ENCODE results near the gene NKAPD1. TPM values are rescaled to one million over a fixed set of nuclear protein-coding genes. Genes with fewer than 3 reads are reported as not detected.
A peak's percentile ranks its signal among the peaks of the same experiment; 100 is the strongest.

The NKAPD1 gene
- total and polyA plus RNA-seq, 8 donors, result 7.0 to 13.4 (median 8.7) TPM

DNA sequence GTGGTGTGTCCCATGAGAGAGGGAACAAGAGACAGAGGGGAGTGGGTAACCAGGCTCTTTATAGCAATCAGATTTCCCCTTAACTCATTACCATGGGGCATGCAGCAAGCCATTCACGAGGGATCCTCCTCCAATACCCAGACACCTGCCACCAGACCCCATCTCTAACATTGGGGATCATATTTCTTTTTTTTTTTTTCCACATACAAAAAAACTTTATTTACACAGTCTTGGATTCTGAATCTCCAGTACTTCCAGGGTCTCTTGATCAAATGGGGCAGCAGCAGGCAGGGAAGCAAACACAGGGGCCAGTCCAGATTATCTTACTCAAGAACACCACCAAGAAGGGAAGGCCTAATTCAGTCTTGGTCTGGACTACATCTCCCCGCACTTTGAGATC lies 44.6 kb upstream of the NKAPD1 start:
- no peaks in the 10 kb centered on the region for H3K9me3 ChIP-seq
- WGBS, 2 donors, result 94 to 100% methylated on average over 2 of the region's 2 CpGs
- H3K36me3 ChIP-seq, result peaks cover 0 to 14% (median 3%) of the 10 kb centered on the region in 3 donors
- no peak overlapping the region for H3K27ac ChIP-seq
- DNase-seq (no peak), ATAC-seq (no peak), FAIRE-seq (no peak)
- TF ChIP-seq, protein P1, sequence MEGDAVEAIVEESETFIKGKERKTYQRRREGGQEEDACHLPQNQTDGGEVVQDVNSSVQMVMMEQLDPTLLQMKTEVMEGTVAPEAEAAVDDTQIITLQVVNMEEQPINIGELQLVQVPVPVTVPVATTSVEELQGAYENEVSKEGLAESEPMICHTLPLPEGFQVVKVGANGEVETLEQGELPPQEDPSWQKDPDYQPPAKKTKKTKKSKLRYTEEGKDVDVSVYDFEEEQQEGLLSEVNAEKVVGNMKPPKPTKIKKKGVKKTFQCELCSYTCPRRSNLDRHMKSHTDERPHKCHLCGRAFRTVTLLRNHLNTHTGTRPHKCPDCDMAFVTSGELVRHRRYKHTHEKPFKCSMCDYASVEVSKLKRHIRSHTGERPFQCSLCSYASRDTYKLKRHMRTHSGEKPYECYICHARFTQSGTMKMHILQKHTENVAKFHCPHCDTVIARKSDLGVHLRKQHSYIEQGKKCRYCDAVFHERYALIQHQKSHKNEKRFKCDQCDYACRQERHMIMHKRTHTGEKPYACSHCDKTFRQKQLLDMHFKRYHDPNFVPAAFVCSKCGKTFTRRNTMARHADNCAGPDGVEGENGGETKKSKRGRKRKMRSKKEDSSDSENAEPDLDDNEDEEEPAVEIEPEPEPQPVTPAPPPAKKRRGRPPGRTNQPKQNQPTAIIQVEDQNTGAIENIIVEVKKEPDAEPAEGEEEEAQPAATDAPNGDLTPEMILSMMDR (IDR thresholded peaks at IDR 0.05), result no peak
- peaks cover 0 to 3% (median 0%) of the 10 kb centered on the region in 3 donors for H3K4me1 ChIP-seq
- no peak overlapping the region for H3K4me3 ChIP-seq
- H3K27me3 ChIP-seq, result no peaks in the 10 kb centered on the region
- intact Hi-C loops (cut with DNase I), result no loop called here

DNA sequence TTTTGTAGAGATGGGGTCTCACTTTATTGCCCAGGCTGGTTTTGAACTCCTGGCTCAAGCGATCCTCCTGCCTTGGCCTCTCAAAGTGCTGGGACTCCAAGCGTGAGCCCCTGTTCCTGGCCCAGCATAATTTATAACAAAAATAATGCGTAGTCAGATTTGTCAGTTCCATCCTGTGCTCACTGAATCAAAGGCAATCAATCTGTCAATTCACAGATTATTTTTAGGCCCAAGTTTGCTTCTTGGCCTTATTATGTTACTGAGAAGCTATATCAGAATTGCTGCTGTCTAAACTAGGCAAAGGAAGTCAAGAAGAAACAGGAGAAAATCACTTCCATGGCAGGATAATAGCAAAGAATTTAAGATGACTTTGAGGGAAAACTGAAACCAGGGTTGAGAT lies 40.2 kb upstream of the NKAPD1 start:
- Histone ChIP-seq H3K27me3 (no peaks in the 10 kb centered on the region), H3K36me3 (peaks cover 0 to 29% (median 7%) of the 10 kb centered on the region in 3 donors), H3K4me1 (no peaks in the 10 kb centered on the region), H3K9me3 (no peaks in the 10 kb centered on the region), H3K4me3 (no peak overlapping the region), H3K27ac (no peak overlapping the region)
- ATAC-seq, result no peak
- TF ChIP-seq, protein P1 (IDR thresholded peaks at IDR 0.05), result no peak
- FAIRE-seq, result no peak
- intact Hi-C loops (cut with DNase I), result no loop called here
- 89 to 97% methylated on average over 3 of the region's 3 CpGs for WGBS, 2 donors
- DNase-seq, result no peak

DNA sequence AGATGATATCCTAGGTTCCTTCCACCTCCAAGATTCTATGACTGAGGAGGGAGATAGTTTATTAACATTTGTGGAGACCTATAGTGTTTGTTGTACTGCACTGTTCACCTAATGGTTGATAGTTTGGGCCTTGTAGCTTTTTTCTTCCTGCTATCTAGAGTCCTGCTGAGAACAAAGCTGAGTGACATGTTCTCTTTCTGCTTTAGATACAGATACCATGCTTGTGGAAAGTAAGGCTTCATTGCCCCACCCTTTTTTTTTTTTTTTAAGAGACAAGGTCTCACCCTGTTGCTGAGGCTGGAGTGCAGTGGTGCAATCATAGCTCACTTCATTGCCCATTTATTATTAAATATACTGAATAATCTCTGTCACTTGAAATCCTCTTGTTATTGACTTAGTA lies 36.6 kb upstream of the NKAPD1 start:
- ATAC-seq (no peak), FAIRE-seq (no peak), DNase-seq (no peak)
- intact Hi-C loops (cut with DNase I), result no loop called here
- no peak overlapping the region for H3K4me3 ChIP-seq
- H3K9me3 ChIP-seq, result no peaks in the 10 kb centered on the region
- TF ChIP-seq, protein P1 (IDR thresholded peaks at IDR 0.05), result no peak
- no peak overlapping the region for H3K27ac ChIP-seq
- H3K27me3 ChIP-seq, result no peaks in the 10 kb centered on the region
- peaks cover 0 to 1% (median 0%) of the 10 kb centered on the region in 3 donors for H3K4me1 ChIP-seq
- H3K36me3 ChIP-seq, result peaks cover 0 to 17% (median 7%) of the 10 kb centered on the region in 3 donors

DNA sequence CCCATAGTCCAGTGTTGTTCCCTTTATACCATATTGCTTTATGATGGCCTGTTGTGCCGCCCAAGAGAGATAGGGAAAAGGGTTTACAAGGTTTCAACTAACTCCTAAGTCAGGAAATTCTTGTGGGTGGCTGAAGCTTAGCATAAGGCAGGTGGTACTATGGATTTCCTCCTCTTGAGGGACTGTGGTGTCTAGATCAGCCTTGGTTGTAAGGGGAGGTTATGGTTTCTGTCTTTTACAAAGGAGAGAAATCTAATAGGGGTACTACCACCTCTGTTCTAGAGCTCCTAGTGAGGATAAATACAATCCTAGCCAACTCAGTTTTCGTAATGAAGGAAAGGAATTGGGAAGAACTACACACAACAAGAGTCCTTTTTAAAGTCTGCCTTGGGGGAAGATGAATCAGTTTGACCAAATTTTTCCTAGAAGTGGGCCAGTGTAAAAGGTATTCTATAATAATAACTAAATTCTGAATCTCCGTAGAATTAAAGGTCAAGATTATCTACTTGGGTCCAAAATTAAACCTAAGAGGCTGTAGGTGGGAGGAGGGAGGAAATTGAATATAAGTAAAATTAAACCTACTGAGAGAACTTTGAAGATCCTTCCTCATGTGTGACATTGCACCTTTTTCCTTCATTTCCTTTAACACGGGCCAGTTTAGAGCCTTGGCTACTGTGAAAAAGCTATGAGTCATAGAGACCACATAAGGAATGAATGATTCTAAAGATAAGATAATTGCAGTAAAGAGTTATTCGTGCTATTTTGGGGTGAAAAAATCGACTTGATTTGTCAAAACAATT lies 31.7 kb upstream of the NKAPD1 start:
- ATAC-seq (peak in 1 of 4 donors; percentile 34), DNase-seq (no peak), FAIRE-seq (no peak)
- Histone ChIP-seq H3K27ac (no peak overlapping the region), H3K9me3 (no peaks in the 10 kb centered on the region), H3K27me3 (no peaks in the 10 kb centered on the region), H3K36me3 (peaks cover 0 to 22% (median 7%) of the 10 kb centered on the region in 3 donors), H3K4me3 (no peak overlapping the region), H3K4me1 (peaks cover 0 to 8% (median 0%) of the 10 kb centered on the region in 3 donors)
- intact Hi-C loops (cut with DNase I), result no loop called here
- WGBS, 2 donors, result 62 to 68% methylated on average over 6 of the region's 6 CpGs
- TF ChIP-seq, protein P1 (IDR thresholded peaks at IDR 0.05), result no peak

DNA sequence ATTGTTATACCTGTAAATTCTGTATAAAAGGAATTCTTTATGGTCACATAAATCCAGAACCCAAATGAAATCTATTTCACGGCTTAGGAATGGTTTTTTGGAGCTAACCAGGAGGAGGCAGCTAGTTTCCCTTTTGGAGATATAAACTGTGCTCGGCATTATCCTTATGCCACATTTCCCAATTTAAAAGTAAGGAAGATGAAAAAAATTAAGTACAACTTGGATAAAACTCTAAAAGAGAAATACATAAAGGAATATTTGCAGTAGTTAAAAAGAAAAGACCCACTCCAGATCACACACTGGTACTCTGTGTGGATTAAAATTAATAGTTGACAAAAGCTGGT lies 31.2 kb upstream of the NKAPD1 start:
- TF ChIP-seq, protein P1 (IDR thresholded peaks at IDR 0.05), result no peak
- Histone ChIP-seq H3K27ac (no peak overlapping the region), H3K36me3 (peaks cover 0 to 16% (median 3%) of the 10 kb centered on the region in 3 donors), H3K4me3 (no peak overlapping the region), H3K4me1 (peaks cover 0 to 8% (median 0%) of the 10 kb centered on the region in 3 donors), H3K27me3 (no peaks in the 10 kb centered on the region), H3K9me3 (no peaks in the 10 kb centered on the region)
- 93 to 98% methylated on average over 2 of the region's 2 CpGs for WGBS, 2 donors
- DNase-seq (no peak), ATAC-seq (no peak), FAIRE-seq (no peak)
- intact Hi-C loops (cut with DNase I), result no loop called here

All from pancreas (tissue), 10 donors.